Panc1 (cell line): Measurements from ENCODE around the gene KRT77. TPM values are rescaled to one million over a fixed set of nuclear protein-coding genes. Genes with fewer than 3 reads are reported as not detected.

Experiments used
- ATAC-seq: fragments of 200-7000 bp; cut with Tn5 transposase; 2 replicates; pipeline ENCODE4 v1.9.1; 2020; ENCODE audit warnings: mild to moderate bottlenecking, moderate library complexity
- BruUV-seq: library from RNA; stranded (reverse); fragments of 400-500 nt; replicated peaks from 2 replicates; lab custom pipeline; 2021; lab: Mats Ljungman, UMichigan
- CTCF ChIA-PET: fragments of 300-600 bp; sonication (Branson Sonifier 250); formaldehyde crosslinking; loops from one replicate; lab custom pipeline; 2022; ENCODE audit warnings: antibody characterized with exemption; lab: Charles Lee
- POLR2A ChIA-PET: fragments of 300-600 bp; sonication (Branson Sonifier 250); formaldehyde crosslinking; loops from one replicate; lab custom pipeline; 2022; ENCODE audit warnings: antibody characterized with exemption; lab: Charles Lee
- DNase-seq: peaks from one replicate; pipeline ENCODE4 v3.0.0-alpha.2; 2010; ENCODE audit warnings: low read depth, low spot score
- H3K27ac ChIP-seq: 2 replicates; pipeline ENCODE4 v1.5.1; 2011; ENCODE audit warnings: mild to moderate bottlenecking, low read length, inconsistent platforms
- H3K27me3 ChIP-seq: fragments of 200-500 bp; sonication (Bioruptor generic); 2 replicates; pipeline ENCODE4 v1.6.0; 2014; ENCODE audit warnings: low read length, inconsistent platforms; ENCODE audit not compliant: control insufficient read depth, insufficient read depth
- H3K36me3 ChIP-seq: fragments of 200-500 bp; sonication (Bioruptor generic); 2 replicates; pipeline ENCODE4 v1.5.1; 2014; ENCODE audit warnings: inconsistent platforms, mild to moderate bottlenecking, low read length, moderate library complexity; ENCODE audit not compliant: control insufficient read depth, insufficient read depth
- H3K4me1 ChIP-seq: 2 replicates; pipeline ENCODE4 v1.5.1; 2011; ENCODE audit warnings: inconsistent platforms, mild to moderate bottlenecking, low read length, moderate library complexity; ENCODE audit not compliant: control insufficient read depth, insufficient read depth
- H3K4me3 ChIP-seq, 2 experiments: 2 replicates each; pipeline ENCODE4 v1.5.1; 2011 to 2012; ENCODE audit warnings: low read depth in 2 of 2, low read length in 2 of 2, mild to moderate bottlenecking in 2 of 2, inconsistent platforms in 1 of 2, moderate library complexity in 1 of 2
- H3K9me3 ChIP-seq: fragments of 200-500 bp; sonication (Bioruptor generic); 2 replicates; pipeline ENCODE4 v1.5.1; 2014; ENCODE audit warnings: low read depth, mild to moderate bottlenecking, inconsistent platforms, low read length, moderate library complexity; ENCODE audit not compliant: control insufficient read depth, insufficient read depth
- CTCF ChIP-seq: fragments of 450-650 bp; IDR thresholded peaks from 2 replicates; pipeline ENCODE4 v1.5.1; 2017; ENCODE audit warnings: mild to moderate bottlenecking
- POLR2AphosphoS5 ChIP-seq: IDR thresholded peaks from 2 replicates; pipeline ENCODE4 v1.6.1; 2012; ENCODE audit warnings: mild to moderate bottlenecking, low read depth, low read length, moderate library complexity
- REST ChIP-seq, 2 experiments: IDR thresholded peaks; 2 replicates each; pipeline ENCODE4 v1.6.1; 2011 to 2012; ENCODE audit warnings: low read depth in 2 of 2, control low read depth in 1 of 2, low read length in 1 of 2, mild to moderate bottlenecking in 1 of 2, moderate library complexity in 1 of 2; ENCODE audit not compliant: insufficient read depth in 1 of 2
- SIN3A ChIP-seq: IDR thresholded peaks from 2 replicates; pipeline ENCODE4 v1.6.1; 2012; ENCODE audit warnings: low read depth, mild to moderate bottlenecking, low read length, moderate library complexity, borderline replicate concordance; ENCODE audit not compliant: insufficient read depth
- TCF7L2 ChIP-seq: IDR thresholded peaks from 2 replicates; pipeline ENCODE4 v1.6.1; 2011; ENCODE audit warnings: mild to moderate bottlenecking, low read depth, low read length, inconsistent platforms
- in situ Hi-C: cut with HindIII; loops from 2 replicates; pipeline ENCODE4 v1.10.0; 2016; ENCODE audit warnings: low sequenced_read_pairs, low pct_unique_long_range_greater_than_20kb
- intact Hi-C: fragments of 100-400 bp; cut with micrococcal nuclease; formaldehyde crosslinking; loops from one replicate; pipeline ENCODE4 v1.10.0; 2022; ENCODE audit not compliant: unreplicated experiment
- total RNA-seq: library from RNA; stranded (reverse); gene quantifications from one replicate; pipeline ENCODE4 v1.2.1, GENCODE V29; 2021; ENCODE audit not compliant: unreplicated experiment

Gene KRT77
- total RNA-seq, 1 experiment from 2014 or later = not detected

DNA sequence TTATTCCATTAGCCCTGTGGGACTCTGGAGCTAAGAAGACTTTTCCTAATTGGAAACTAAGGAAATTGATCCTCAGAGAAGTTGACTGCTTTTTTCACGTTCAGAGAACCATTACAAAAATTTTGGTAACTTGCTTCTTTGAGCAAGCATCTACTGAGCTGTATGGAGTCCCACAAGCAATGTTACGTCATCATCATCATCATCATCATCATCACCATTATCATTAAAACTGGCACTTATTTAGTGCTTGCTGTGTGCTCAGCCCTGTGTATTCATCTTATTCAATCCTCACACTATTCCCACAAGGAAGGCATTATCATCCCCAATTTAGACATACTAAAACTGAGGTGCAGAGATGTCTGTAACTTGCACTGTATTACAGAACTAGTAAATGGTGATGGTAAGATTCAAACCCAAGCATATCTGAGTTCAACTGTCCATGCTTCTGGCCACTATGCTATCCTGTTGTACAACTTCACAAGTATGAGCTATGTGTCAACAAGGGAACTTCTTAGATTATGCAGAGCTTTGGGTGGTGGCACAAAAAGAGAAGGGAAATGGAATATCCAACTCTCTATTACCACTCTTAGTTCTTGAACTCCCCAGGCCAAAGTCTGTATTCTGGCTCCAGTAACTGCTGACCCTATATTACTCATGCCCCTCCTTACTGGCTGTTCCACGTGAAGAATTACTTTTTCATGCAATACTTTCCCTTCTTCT, 29.5 kb downstream of the KRT77 start:
- BruUV-seq = no TSS peak
- no peaks in the 10 kb centered on the region for H3K9me3 ChIP-seq
- ATAC-seq (no peak), DNase-seq (no peak)
- intact Hi-C loops = no loop called here
- H3K4me3 ChIP-seq = no peak overlapping the region
- in situ Hi-C loops = no loop called here
- H3K36me3 ChIP-seq = no peaks in the 10 kb centered on the region; the same call in 1 of the 2 replicates
- ChIA-PET POLR2A (interaction anchor here (0.5 kb wide), 1 partner anchor 756 kb away, joined by 4 read pairs; no protein-coding TSS in a partner anchor), CTCF (no interaction called here)
- no peaks in the 10 kb centered on the region for H3K4me1 ChIP-seq
- no peak for TF ChIP-seq CTCF
- no peak for TF ChIP-seq TCF7L2
- TF ChIP-seq SIN3A = no peak
- TF ChIP-seq POLR2AphosphoS5 = no peak
- no peak for TF ChIP-seq REST (IDR thresholded peaks at IDR 0.05; ENCODE audit: insufficient read depth in 1 of 2, low read depth in 2 of 2, low read length in 1 of 2)
- H3K27me3 ChIP-seq = peaks cover 32% of the 10 kb centered on the region
- H3K27ac ChIP-seq = no peak overlapping the region

DNA sequence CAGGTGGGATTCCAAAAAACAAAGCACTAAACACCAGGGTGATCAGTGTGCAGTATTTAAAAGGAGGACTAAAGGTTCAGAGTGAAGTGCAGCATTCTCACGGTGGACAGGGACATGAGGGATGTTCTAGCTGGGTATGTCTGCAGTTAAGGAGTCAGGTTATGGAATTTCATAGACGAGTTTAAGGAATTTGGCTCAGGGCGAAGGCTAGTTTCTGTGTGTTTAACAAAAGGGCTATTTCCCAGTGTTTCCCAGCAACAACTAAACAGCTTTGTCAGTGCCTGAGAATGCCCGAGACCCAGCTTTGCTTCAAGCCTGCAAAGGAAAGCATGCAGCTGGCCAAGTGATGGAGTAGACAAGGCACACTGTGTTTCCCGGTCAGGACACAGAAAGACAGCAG, 30.1 kb downstream of the KRT77 start:
- Histone ChIP-seq H3K27ac (no peak overlapping the region), H3K4me1 (no peaks in the 10 kb centered on the region), H3K36me3 (no peaks in the 10 kb centered on the region; the same call in 1 of the 2 replicates), H3K9me3 (no peaks in the 10 kb centered on the region), H3K27me3 (peaks cover 28% of the 10 kb centered on the region), H3K4me3 (no peak overlapping the region)
- ChIA-PET CTCF (no interaction called here), POLR2A (interaction anchor here (0.5 kb wide), 1 partner anchor 756 kb away, joined by 4 read pairs; no protein-coding TSS in a partner anchor)
- DNase-seq = no peak
- no peak for TF ChIP-seq CTCF
- TF ChIP-seq TCF7L2 = no peak
- no peak for TF ChIP-seq SIN3A
- TF ChIP-seq REST (IDR thresholded peaks at IDR 0.05; ENCODE audit: insufficient read depth in 1 of 2, low read depth in 2 of 2, low read length in 1 of 2) = no peak
- TF ChIP-seq POLR2AphosphoS5 = no peak
- in situ Hi-C loops = no loop called here
- intact Hi-C loops = no loop called here
- no TSS peak for BruUV-seq
- no peak for ATAC-seq
